Left lung (tissue), 10 donors: ENCODE data around the gene EPB41. TPM values are rescaled to one million over a fixed set of nuclear protein-coding genes. Genes with fewer than 3 reads are reported as not detected.
A peak's percentile ranks its signal among the peaks of the same experiment; 100 is the strongest.

Source experiments
- ATAC-seq: fragments of 200-7000 bp; cut with Tn5 transposase; one replicate; pipeline ENCODE4 v1.9.1; 2020; ENCODE audit warnings: moderate library complexity
- DNase-seq, 4 donors: peaks; one replicate each; pipeline ENCODE4 v3.0.0-alpha.2; 2013 to 2020
- H3K27ac ChIP-seq, 2 donors: fragments of 200-600 bp; sonication (generic) in 1 of 2; one replicate each; pipeline versions ENCODE4 v1.5.0 to v1.8.0; 2020 to 2021
- H3K27me3 ChIP-seq, 2 donors: fragments of 200-600 bp; sonication (generic) in 1 of 2; one replicate each; pipeline versions ENCODE4 v1.5.0 to v1.8.0; 2020 to 2021
- H3K36me3 ChIP-seq, 2 donors: fragments of 200-600 bp; sonication (generic) in 1 of 2; one replicate each; pipeline versions ENCODE4 v1.5.0 to v1.8.0; 2020 to 2021
- H3K4me1 ChIP-seq, 2 donors: fragments of 200-600 bp; one replicate each; pipeline ENCODE4 v1.8.0; 2021
- H3K4me3 ChIP-seq, 2 donors: fragments of 200-600 bp; sonication (generic) in 1 of 2; one replicate each; pipeline versions ENCODE4 v1.5.0 to v1.8.0; 2020 to 2021; ENCODE audit warnings: mild to moderate bottlenecking in 1 of 2
- H3K9me3 ChIP-seq, 2 donors: fragments of 200-600 bp; sonication (generic) in 1 of 2; one replicate each; pipeline versions ENCODE4 v1.5.0 to v1.8.0; 2020 to 2021
- CTCF ChIP-seq, 2 donors: fragments of 200-600 bp; sonication (generic) in 1 of 2; IDR thresholded peaks; one replicate each; pipeline versions ENCODE4 v1.5.0 to v1.8.0; 2021; ENCODE audit warnings: antibody characterized with exemption in 2 of 2
- intact Hi-C, 2 donors: fragments of 100-400 bp; cut with DNase I; formaldehyde crosslinking; loops; one replicate each; pipeline versions ENCODE4 v1.11.2 to v1.14.2; 2022
- polyA plus RNA-seq, 6 donors: library from polyadenylated mRNA; unstranded; fragments of 120-200 nt; gene quantifications; one replicate each; pipeline ENCODE4 v1.2.1, GENCODE V29; 2013; ENCODE audit not compliant: insufficient read length in 6 of 6
- total RNA-seq, 2 donors: library from RNA; stranded (reverse); fragmentation: NEBNext Ultra II Directional; extraction: Animal tissue kit (Norgen Biotek cat#: 25700); gene quantifications; one replicate each; pipeline ENCODE4 v1.2.1, GENCODE V29; 2021
- donor health status: DM: no; HTN: yes; CAD: no.
- donor health status: DM: no; HTN: no; CAD: no.

Gene EPB41
- total and polyA plus RNA-seq, 8 donors: 41.4 to 56.1 (median 45.7) TPM

GRCh38 chr1:28886731-28887418 is 27.5 kb upstream of the EPB41 start:
- no peaks in the 10 kb centered on the region for H3K27me3 ChIP-seq
- H3K36me3 ChIP-seq: no peaks in the 10 kb centered on the region
- intact Hi-C loops: loop anchor here in 1 of 2 donors (10.0 kb wide), 1 partner anchor 318 kb away; no protein-coding TSS in a partner anchor
- DNase-seq: peak; percentile 59 to 94 (median 84)
- no peaks in the 10 kb centered on the region for H3K9me3 ChIP-seq
- TF ChIP-seq CTCF (IDR thresholded peaks at IDR 0.05): no peak
- peak overlapping the region; percentile 87 to 94 for H3K4me3 ChIP-seq
- H3K4me1 ChIP-seq: peaks cover 26 to 55% of the 10 kb centered on the region in 2 donors
- peak; percentile 81 for ATAC-seq
- peak overlapping the region; percentile 72 to 86 for H3K27ac ChIP-seq

- H3K27me3 ChIP-seq: no peaks in the 10 kb centered on the region
- no peaks in the 10 kb centered on the region for H3K9me3 ChIP-seq
- DNase-seq (peak in 3 of 4 donors; percentile 54 to 87 (median 54)), ATAC-seq (peak; percentile 26)
- intact Hi-C loops: loop anchor here in 1 of 2 donors (10.0 kb wide), 1 partner anchor 317 kb away; no protein-coding TSS in a partner anchor
- no peaks in the 10 kb centered on the region for H3K36me3 ChIP-seq
- no peak for TF ChIP-seq CTCF (IDR thresholded peaks at IDR 0.05)
- peak overlapping the region; percentile 72 to 86 for H3K27ac ChIP-seq
- peak overlapping the region; percentile 87 to 94 for H3K4me3 ChIP-seq
- H3K4me1 ChIP-seq: peaks cover 24 to 49% of the 10 kb centered on the region in 2 donors
These were observed 26.9 kb upstream of the EPB41 start for GRCh38 chr1:28887419-28887834.

GRCh38 chr1:28887835-28888682 is 26.3 kb upstream of the EPB41 start:
- H3K27me3 ChIP-seq: no peaks in the 10 kb centered on the region
- peak overlapping the region; percentile 87 to 94 for H3K4me3 ChIP-seq
- H3K4me1 ChIP-seq: peaks cover 24 to 48% of the 10 kb centered on the region in 2 donors
- intact Hi-C loops: loop anchor here in 1 of 2 donors (10.0 kb wide), 1 partner anchor 317 kb away; no protein-coding TSS in a partner anchor
- no peaks in the 10 kb centered on the region for H3K9me3 ChIP-seq
- no peak for TF ChIP-seq CTCF (IDR thresholded peaks at IDR 0.05)
- no peaks in the 10 kb centered on the region for H3K36me3 ChIP-seq
- DNase-seq (peak in 3 of 4 donors; percentile 20 to 52 (median 43)), ATAC-seq (peak; percentile 32)
- peak overlapping the region; percentile 72 to 86 for H3K27ac ChIP-seq

GRCh38 chr1:28888915-28889314 is 25.5 kb upstream of the EPB41 start:
- no peaks in the 10 kb centered on the region for H3K9me3 ChIP-seq
- TF ChIP-seq CTCF (IDR thresholded peaks at IDR 0.05): no peak
- H3K4me1 ChIP-seq: peaks cover 24 to 45% of the 10 kb centered on the region in 2 donors
- no peak for ATAC-seq
- H3K36me3 ChIP-seq: no peaks in the 10 kb centered on the region
- no peak for DNase-seq
- no peak overlapping the region for H3K4me3 ChIP-seq
- H3K27ac ChIP-seq: no peak overlapping the region
- no peaks in the 10 kb centered on the region for H3K27me3 ChIP-seq
- intact Hi-C loops: loop anchor here in 1 of 2 donors (10.0 kb wide), 1 partner anchor 316 kb away; no protein-coding TSS in a partner anchor
